ENCODE results near the gene GAS2. TPM values are rescaled to one million over a fixed set of nuclear protein-coding genes. Genes with fewer than 3 reads are reported as not detected.

Gene GAS2
- total RNA-seq, 2 donors from 2014 or later, result 4.2 to 7.0 TPM

- DNase-seq (ENCODE audit: low spot score), result no peak
- TF ChIP-seq POLR2AphosphoS5 (IDR thresholded peaks at IDR 0.05) (no peak), POLR2A (IDR thresholded peaks at IDR 0.05) (no peak)
- TF ChIP-seq, protein P1, sequence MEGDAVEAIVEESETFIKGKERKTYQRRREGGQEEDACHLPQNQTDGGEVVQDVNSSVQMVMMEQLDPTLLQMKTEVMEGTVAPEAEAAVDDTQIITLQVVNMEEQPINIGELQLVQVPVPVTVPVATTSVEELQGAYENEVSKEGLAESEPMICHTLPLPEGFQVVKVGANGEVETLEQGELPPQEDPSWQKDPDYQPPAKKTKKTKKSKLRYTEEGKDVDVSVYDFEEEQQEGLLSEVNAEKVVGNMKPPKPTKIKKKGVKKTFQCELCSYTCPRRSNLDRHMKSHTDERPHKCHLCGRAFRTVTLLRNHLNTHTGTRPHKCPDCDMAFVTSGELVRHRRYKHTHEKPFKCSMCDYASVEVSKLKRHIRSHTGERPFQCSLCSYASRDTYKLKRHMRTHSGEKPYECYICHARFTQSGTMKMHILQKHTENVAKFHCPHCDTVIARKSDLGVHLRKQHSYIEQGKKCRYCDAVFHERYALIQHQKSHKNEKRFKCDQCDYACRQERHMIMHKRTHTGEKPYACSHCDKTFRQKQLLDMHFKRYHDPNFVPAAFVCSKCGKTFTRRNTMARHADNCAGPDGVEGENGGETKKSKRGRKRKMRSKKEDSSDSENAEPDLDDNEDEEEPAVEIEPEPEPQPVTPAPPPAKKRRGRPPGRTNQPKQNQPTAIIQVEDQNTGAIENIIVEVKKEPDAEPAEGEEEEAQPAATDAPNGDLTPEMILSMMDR (IDR thresholded peaks at IDR 0.05), result no peak
- H3K27ac ChIP-seq, result no peak overlapping the region
- H3K36me3 ChIP-seq, result no peaks in the 10 kb centered on the region
- WGBS, result 87% methylated on average over 3 of the region's 3 CpGs
- no peaks in the 10 kb centered on the region for H3K27me3 ChIP-seq (replicated peaks; ENCODE audit: insufficient read depth)
- H3K4me1 ChIP-seq (replicated peaks), result no peaks in the 10 kb centered on the region
- no peaks in the 10 kb centered on the region for H3K9me3 ChIP-seq
- H3K4me3 ChIP-seq, result no peak overlapping the region
- intact Hi-C loops (cut with DNase I), result no loop called here
Observed at GRCh38 chr11:22723274-22723673, 56.9 kb downstream of the GAS2 start.

- Histone ChIP-seq H3K9me3 (no peaks in the 10 kb centered on the region), H3K4me3 (no peak overlapping the region), H3K36me3 (no peaks in the 10 kb centered on the region), H3K4me1 (replicated peaks) (no peaks in the 10 kb centered on the region), H3K27ac (no peak overlapping the region), H3K27me3 (replicated peaks; ENCODE audit: insufficient read depth) (no peaks in the 10 kb centered on the region)
- TF ChIP-seq POLR2AphosphoS5 (IDR thresholded peaks at IDR 0.05) (no peak), POLR2A (IDR thresholded peaks at IDR 0.05) (no peak)
- TF ChIP-seq, protein P1 (IDR thresholded peaks at IDR 0.05), result no peak
- intact Hi-C loops (cut with DNase I), result no loop called here
- 36% methylated on average over 3 of the region's 3 CpGs for WGBS
- no peak for DNase-seq (ENCODE audit: low spot score)
Observed at GRCh38 chr11:22725079-22725478, 58.7 kb downstream of the GAS2 start.

GRCh38 chr11:22728600-22729389 is 62.4 kb downstream of the GAS2 start:
- no peak overlapping the region for H3K4me3 ChIP-seq
- H3K27me3 ChIP-seq (replicated peaks; ENCODE audit: insufficient read depth), result no peaks in the 10 kb centered on the region
- H3K36me3 ChIP-seq, result no peaks in the 10 kb centered on the region
- no peaks in the 10 kb centered on the region for H3K9me3 ChIP-seq
- intact Hi-C loops (cut with DNase I), result no loop called here
- no peak for TF ChIP-seq POLR2A (IDR thresholded peaks at IDR 0.05)
- TF ChIP-seq, protein P1 (IDR thresholded peaks at IDR 0.05), result no peak
- no peak for TF ChIP-seq POLR2AphosphoS5 (IDR thresholded peaks at IDR 0.05)
- H3K27ac ChIP-seq, result no peak overlapping the region
- WGBS, result 50% methylated on average over 3 of the region's 3 CpGs
- no peak for DNase-seq (ENCODE audit: low spot score)
- H3K4me1 ChIP-seq (replicated peaks), result no peaks in the 10 kb centered on the region

DNA sequence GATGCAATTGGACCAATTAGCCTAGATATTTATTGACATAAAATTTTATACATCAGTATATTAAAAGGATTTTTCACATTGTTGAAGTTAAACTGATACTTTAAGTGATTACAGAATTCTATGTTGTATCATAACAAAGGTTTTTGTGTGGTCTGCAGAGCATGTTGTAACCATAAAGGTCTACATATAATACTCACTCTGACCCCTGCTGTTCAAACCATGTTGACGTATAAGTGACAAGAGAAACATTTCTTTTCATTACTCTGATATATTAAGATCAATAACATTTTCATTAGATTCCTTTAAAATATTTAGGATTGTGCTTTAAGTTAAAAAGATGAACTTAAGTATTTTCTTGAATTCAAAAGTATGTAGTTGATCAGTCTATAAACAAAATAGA is 63.9 kb downstream of the GAS2 start:
- intact Hi-C loops (cut with DNase I), result no loop called here
- 61% methylated on average over 1 of the region's 1 CpG for WGBS
- TF ChIP-seq POLR2AphosphoS5 (IDR thresholded peaks at IDR 0.05), result no peak
- TF ChIP-seq POLR2A (IDR thresholded peaks at IDR 0.05), result no peak
- TF ChIP-seq, protein P1 (IDR thresholded peaks at IDR 0.05), result no peak

DNA sequence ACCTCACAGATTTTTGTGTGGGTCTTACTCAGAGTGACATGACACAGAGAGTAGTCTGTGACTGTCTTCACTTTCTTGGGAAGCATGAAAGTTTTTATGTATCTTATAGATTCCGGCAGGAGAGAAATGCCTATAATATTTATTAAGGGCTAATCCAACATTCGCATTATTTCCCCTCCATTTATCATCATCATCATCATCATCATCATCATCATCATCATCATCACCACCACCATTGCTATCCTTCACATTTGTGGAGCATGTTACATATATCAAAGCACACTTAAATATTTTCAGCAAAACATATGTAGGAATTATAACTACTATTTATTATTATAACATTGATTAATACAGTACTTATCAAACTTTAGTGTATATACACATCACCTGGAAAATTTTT is 66.2 kb downstream of the GAS2 start:
- Histone ChIP-seq H3K4me3 (no peak overlapping the region), H3K36me3 (no peaks in the 10 kb centered on the region), H3K9me3 (no peaks in the 10 kb centered on the region), H3K27ac (no peak overlapping the region), H3K27me3 (replicated peaks; ENCODE audit: insufficient read depth) (no peaks in the 10 kb centered on the region), H3K4me1 (replicated peaks) (no peaks in the 10 kb centered on the region)
- intact Hi-C loops (cut with DNase I), result no loop called here
- TF ChIP-seq, protein P1 (IDR thresholded peaks at IDR 0.05), result no peak
- 97% methylated on average over 1 of the region's 2 CpGs for WGBS
- DNase-seq (ENCODE audit: low spot score), result no peak

More for the DNA sequence above, 63.9 kb downstream of the GAS2 start:
- Histone ChIP-seq H3K9me3 (no peaks in the 10 kb centered on the region), H3K27ac (no peak overlapping the region), H3K4me3 (no peak overlapping the region), H3K36me3 (no peaks in the 10 kb centered on the region), H3K4me1 (replicated peaks) (no peaks in the 10 kb centered on the region), H3K27me3 (replicated peaks; ENCODE audit: insufficient read depth) (no peaks in the 10 kb centered on the region)
- DNase-seq (ENCODE audit: low spot score), result no peak

Measured in prostate gland (tissue), 2 donors.